Panc1 (cell line): Measurements from ENCODE around the gene JDP2. TPM values are rescaled to one million over a fixed set of nuclear protein-coding genes. Genes with fewer than 3 reads are reported as not detected.

Source experiments
- ATAC-seq: fragments of 200-7000 bp; cut with Tn5 transposase; 2 replicates; pipeline ENCODE4 v1.9.1; 2020; ENCODE audit warnings: mild to moderate bottlenecking, moderate library complexity
- BruUV-seq: library from RNA; stranded (reverse); fragments of 400-500 nt; replicated peaks from 2 replicates; lab custom pipeline; 2021; lab: Mats Ljungman, UMichigan
- CTCF ChIA-PET: fragments of 300-600 bp; sonication (Branson Sonifier 250); formaldehyde crosslinking; loops from one replicate; lab custom pipeline; 2022; ENCODE audit warnings: antibody characterized with exemption; lab: Charles Lee
- POLR2A ChIA-PET: fragments of 300-600 bp; sonication (Branson Sonifier 250); formaldehyde crosslinking; loops from one replicate; lab custom pipeline; 2022; ENCODE audit warnings: antibody characterized with exemption; lab: Charles Lee
- DNase-seq: peaks from one replicate; pipeline ENCODE4 v3.0.0-alpha.2; 2010; ENCODE audit warnings: low read depth, low spot score
- H3K27ac ChIP-seq: 2 replicates; pipeline ENCODE4 v1.5.1; 2011; ENCODE audit warnings: mild to moderate bottlenecking, low read length, inconsistent platforms
- H3K27me3 ChIP-seq: fragments of 200-500 bp; sonication (Bioruptor generic); 2 replicates; pipeline ENCODE4 v1.6.0; 2014; ENCODE audit warnings: low read length, inconsistent platforms; ENCODE audit not compliant: control insufficient read depth, insufficient read depth
- H3K36me3 ChIP-seq: fragments of 200-500 bp; sonication (Bioruptor generic); 2 replicates; pipeline ENCODE4 v1.5.1; 2014; ENCODE audit warnings: inconsistent platforms, mild to moderate bottlenecking, low read length, moderate library complexity; ENCODE audit not compliant: control insufficient read depth, insufficient read depth
- H3K4me1 ChIP-seq: 2 replicates; pipeline ENCODE4 v1.5.1; 2011; ENCODE audit warnings: inconsistent platforms, mild to moderate bottlenecking, low read length, moderate library complexity; ENCODE audit not compliant: control insufficient read depth, insufficient read depth
- H3K4me3 ChIP-seq, 2 experiments: 2 replicates each; pipeline ENCODE4 v1.5.1; 2011 to 2012; ENCODE audit warnings: low read depth in 2 of 2, low read length in 2 of 2, mild to moderate bottlenecking in 2 of 2, inconsistent platforms in 1 of 2, moderate library complexity in 1 of 2
- H3K9me3 ChIP-seq: fragments of 200-500 bp; sonication (Bioruptor generic); 2 replicates; pipeline ENCODE4 v1.5.1; 2014; ENCODE audit warnings: low read depth, mild to moderate bottlenecking, inconsistent platforms, low read length, moderate library complexity; ENCODE audit not compliant: control insufficient read depth, insufficient read depth
- POLR2AphosphoS5 ChIP-seq: IDR thresholded peaks from 2 replicates; pipeline ENCODE4 v1.6.1; 2012; ENCODE audit warnings: mild to moderate bottlenecking, low read depth, low read length, moderate library complexity
- SIN3A ChIP-seq: IDR thresholded peaks from 2 replicates; pipeline ENCODE4 v1.6.1; 2012; ENCODE audit warnings: low read depth, mild to moderate bottlenecking, low read length, moderate library complexity, borderline replicate concordance; ENCODE audit not compliant: insufficient read depth
- TCF7L2 ChIP-seq: IDR thresholded peaks from 2 replicates; pipeline ENCODE4 v1.6.1; 2011; ENCODE audit warnings: mild to moderate bottlenecking, low read depth, low read length, inconsistent platforms
- in situ Hi-C: cut with HindIII; loops from 2 replicates; pipeline ENCODE4 v1.10.0; 2016; ENCODE audit warnings: low sequenced_read_pairs, low pct_unique_long_range_greater_than_20kb
- intact Hi-C: fragments of 100-400 bp; cut with micrococcal nuclease; formaldehyde crosslinking; loops from one replicate; pipeline ENCODE4 v1.10.0; 2022; ENCODE audit not compliant: unreplicated experiment
- total RNA-seq: library from RNA; stranded (reverse); gene quantifications from one replicate; pipeline ENCODE4 v1.2.1, GENCODE V29; 2021; ENCODE audit not compliant: unreplicated experiment
- TF ChIP-seq, protein P1 (sequence below): fragments of 450-650 bp; IDR thresholded peaks from 2 replicates; pipeline ENCODE4 v1.5.1; 2017; ENCODE audit warnings: mild to moderate bottlenecking
- TF ChIP-seq, protein P2 (sequence below), 2 experiments: IDR thresholded peaks; 2 replicates each; pipeline ENCODE4 v1.6.1; 2011 to 2012; ENCODE audit warnings: low read depth in 2 of 2, control low read depth in 1 of 2, low read length in 1 of 2, mild to moderate bottlenecking in 1 of 2, moderate library complexity in 1 of 2; ENCODE audit not compliant: insufficient read depth in 1 of 2

JDP2 gene
- total RNA-seq, 1 experiment from 2014 or later = 17.5 TPM

GRCh38 chr14:75435473-75435872 is 7.7 kb downstream of the JDP2 start:
- CTCF ChIA-PET = no interaction called here
- TF ChIP-seq, protein P1, sequence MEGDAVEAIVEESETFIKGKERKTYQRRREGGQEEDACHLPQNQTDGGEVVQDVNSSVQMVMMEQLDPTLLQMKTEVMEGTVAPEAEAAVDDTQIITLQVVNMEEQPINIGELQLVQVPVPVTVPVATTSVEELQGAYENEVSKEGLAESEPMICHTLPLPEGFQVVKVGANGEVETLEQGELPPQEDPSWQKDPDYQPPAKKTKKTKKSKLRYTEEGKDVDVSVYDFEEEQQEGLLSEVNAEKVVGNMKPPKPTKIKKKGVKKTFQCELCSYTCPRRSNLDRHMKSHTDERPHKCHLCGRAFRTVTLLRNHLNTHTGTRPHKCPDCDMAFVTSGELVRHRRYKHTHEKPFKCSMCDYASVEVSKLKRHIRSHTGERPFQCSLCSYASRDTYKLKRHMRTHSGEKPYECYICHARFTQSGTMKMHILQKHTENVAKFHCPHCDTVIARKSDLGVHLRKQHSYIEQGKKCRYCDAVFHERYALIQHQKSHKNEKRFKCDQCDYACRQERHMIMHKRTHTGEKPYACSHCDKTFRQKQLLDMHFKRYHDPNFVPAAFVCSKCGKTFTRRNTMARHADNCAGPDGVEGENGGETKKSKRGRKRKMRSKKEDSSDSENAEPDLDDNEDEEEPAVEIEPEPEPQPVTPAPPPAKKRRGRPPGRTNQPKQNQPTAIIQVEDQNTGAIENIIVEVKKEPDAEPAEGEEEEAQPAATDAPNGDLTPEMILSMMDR = no peak
- TF ChIP-seq POLR2AphosphoS5 (no peak), TCF7L2 (no peak), SIN3A (no peak)
- TF ChIP-seq, protein P2, sequence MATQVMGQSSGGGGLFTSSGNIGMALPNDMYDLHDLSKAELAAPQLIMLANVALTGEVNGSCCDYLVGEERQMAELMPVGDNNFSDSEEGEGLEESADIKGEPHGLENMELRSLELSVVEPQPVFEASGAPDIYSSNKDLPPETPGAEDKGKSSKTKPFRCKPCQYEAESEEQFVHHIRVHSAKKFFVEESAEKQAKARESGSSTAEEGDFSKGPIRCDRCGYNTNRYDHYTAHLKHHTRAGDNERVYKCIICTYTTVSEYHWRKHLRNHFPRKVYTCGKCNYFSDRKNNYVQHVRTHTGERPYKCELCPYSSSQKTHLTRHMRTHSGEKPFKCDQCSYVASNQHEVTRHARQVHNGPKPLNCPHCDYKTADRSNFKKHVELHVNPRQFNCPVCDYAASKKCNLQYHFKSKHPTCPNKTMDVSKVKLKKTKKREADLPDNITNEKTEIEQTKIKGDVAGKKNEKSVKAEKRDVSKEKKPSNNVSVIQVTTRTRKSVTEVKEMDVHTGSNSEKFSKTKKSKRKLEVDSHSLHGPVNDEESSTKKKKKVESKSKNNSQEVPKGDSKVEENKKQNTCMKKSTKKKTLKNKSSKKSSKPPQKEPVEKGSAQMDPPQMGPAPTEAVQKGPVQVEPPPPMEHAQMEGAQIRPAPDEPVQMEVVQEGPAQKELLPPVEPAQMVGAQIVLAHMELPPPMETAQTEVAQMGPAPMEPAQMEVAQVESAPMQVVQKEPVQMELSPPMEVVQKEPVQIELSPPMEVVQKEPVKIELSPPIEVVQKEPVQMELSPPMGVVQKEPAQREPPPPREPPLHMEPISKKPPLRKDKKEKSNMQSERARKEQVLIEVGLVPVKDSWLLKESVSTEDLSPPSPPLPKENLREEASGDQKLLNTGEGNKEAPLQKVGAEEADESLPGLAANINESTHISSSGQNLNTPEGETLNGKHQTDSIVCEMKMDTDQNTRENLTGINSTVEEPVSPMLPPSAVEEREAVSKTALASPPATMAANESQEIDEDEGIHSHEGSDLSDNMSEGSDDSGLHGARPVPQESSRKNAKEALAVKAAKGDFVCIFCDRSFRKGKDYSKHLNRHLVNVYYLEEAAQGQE (IDR thresholded peaks at IDR 0.05; ENCODE audit: insufficient read depth in 1 of 2, low read depth in 2 of 2, low read length in 1 of 2) = no peak
- DNase-seq (no peak), ATAC-seq (no peak)
- no TSS peak for BruUV-seq
- H3K36me3 ChIP-seq = no peaks in the 10 kb centered on the region
- in situ Hi-C loops = no loop called here
- H3K4me3 ChIP-seq = no peak overlapping the region
- intact Hi-C loops = no loop called here
- no peak overlapping the region for H3K27ac ChIP-seq
- POLR2A ChIA-PET = no interaction called here
- H3K27me3 ChIP-seq = no peaks in the 10 kb centered on the region
- H3K9me3 ChIP-seq = no peaks in the 10 kb centered on the region
- peaks cover 6% of the 10 kb centered on the region; the same call in 1 of the 2 replicates for H3K4me1 ChIP-seq

- Histone ChIP-seq H3K36me3 (no peaks in the 10 kb centered on the region), H3K9me3 (no peaks in the 10 kb centered on the region), H3K4me1 (no peaks in the 10 kb centered on the region), H3K27ac (no peak overlapping the region), H3K27me3 (no peaks in the 10 kb centered on the region), H3K4me3 (no peak overlapping the region)
- TF ChIP-seq POLR2AphosphoS5 (no peak), SIN3A (no peak), TCF7L2 (no peak)
- TF ChIP-seq, protein P1 = no peak
- TF ChIP-seq, protein P2 (IDR thresholded peaks at IDR 0.05; ENCODE audit: insufficient read depth in 1 of 2, low read depth in 2 of 2, low read length in 1 of 2) = no peak
- in situ Hi-C loops (no loop called here), intact Hi-C loops (no loop called here)
- no peak for ATAC-seq
- ChIA-PET POLR2A (no interaction called here), CTCF (no interaction called here)
- no peak for DNase-seq
- BruUV-seq = no TSS peak
Observed at GRCh38 chr14:75437201-75438143, 9.7 kb downstream of the JDP2 start.
